Hepatocyte (in vitro differentiated cells): ENCODE results near the gene C2orf68.

ENCODE experiments used
- CTCF ChIP-seq: fragments of 200-600 bp; sonication (generic); IDR thresholded peaks from 2 replicates; pipeline ENCODE4 v1.5.1; 2016; ENCODE audit warnings: antibody characterized with exemption, mild to moderate bottlenecking; ENCODE audit not compliant: poor library complexity
- EZH2 ChIP-seq: fragments of 200-600 bp; sonication (generic); IDR thresholded peaks from 2 replicates; pipeline ENCODE4 v1.6.1; 2016; ENCODE audit warnings: antibody characterized with exemption, mild to moderate bottlenecking, borderline replicate concordance

GRCh38 chr2:85623991-85624390 lies 12.1 kb upstream of the C2orf68 start:
- no peak for TF ChIP-seq CTCF
- TF ChIP-seq EZH2, result no peak
